Choroid plexus epithelial cell (primary cell): Measurements from ENCODE around the gene MED13.

Source experiments
- DNase-seq: peaks from one replicate; pipeline ENCODE4 v3.0.0-alpha.2; 2010; ENCODE audit warnings: low read depth
- H3K4me3 ChIP-seq: 2 replicates; pipeline ENCODE4 v1.5.1; 2011; ENCODE audit warnings: low read depth, mild to moderate bottlenecking, control low read depth, low read length, moderate library complexity
- TF ChIP-seq, protein P1 (sequence below): conservative IDR thresholded peaks from 2 replicates; pipeline ENCODE4 v1.5.1; 2011; ENCODE audit warnings: low read depth, mild to moderate bottlenecking, control low read depth, inconsistent platforms, low read length, moderate library complexity

Gene MED13, protein sequence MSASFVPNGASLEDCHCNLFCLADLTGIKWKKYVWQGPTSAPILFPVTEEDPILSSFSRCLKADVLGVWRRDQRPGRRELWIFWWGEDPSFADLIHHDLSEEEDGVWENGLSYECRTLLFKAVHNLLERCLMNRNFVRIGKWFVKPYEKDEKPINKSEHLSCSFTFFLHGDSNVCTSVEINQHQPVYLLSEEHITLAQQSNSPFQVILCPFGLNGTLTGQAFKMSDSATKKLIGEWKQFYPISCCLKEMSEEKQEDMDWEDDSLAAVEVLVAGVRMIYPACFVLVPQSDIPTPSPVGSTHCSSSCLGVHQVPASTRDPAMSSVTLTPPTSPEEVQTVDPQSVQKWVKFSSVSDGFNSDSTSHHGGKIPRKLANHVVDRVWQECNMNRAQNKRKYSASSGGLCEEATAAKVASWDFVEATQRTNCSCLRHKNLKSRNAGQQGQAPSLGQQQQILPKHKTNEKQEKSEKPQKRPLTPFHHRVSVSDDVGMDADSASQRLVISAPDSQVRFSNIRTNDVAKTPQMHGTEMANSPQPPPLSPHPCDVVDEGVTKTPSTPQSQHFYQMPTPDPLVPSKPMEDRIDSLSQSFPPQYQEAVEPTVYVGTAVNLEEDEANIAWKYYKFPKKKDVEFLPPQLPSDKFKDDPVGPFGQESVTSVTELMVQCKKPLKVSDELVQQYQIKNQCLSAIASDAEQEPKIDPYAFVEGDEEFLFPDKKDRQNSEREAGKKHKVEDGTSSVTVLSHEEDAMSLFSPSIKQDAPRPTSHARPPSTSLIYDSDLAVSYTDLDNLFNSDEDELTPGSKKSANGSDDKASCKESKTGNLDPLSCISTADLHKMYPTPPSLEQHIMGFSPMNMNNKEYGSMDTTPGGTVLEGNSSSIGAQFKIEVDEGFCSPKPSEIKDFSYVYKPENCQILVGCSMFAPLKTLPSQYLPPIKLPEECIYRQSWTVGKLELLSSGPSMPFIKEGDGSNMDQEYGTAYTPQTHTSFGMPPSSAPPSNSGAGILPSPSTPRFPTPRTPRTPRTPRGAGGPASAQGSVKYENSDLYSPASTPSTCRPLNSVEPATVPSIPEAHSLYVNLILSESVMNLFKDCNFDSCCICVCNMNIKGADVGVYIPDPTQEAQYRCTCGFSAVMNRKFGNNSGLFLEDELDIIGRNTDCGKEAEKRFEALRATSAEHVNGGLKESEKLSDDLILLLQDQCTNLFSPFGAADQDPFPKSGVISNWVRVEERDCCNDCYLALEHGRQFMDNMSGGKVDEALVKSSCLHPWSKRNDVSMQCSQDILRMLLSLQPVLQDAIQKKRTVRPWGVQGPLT (N-terminal part only)

DNA sequence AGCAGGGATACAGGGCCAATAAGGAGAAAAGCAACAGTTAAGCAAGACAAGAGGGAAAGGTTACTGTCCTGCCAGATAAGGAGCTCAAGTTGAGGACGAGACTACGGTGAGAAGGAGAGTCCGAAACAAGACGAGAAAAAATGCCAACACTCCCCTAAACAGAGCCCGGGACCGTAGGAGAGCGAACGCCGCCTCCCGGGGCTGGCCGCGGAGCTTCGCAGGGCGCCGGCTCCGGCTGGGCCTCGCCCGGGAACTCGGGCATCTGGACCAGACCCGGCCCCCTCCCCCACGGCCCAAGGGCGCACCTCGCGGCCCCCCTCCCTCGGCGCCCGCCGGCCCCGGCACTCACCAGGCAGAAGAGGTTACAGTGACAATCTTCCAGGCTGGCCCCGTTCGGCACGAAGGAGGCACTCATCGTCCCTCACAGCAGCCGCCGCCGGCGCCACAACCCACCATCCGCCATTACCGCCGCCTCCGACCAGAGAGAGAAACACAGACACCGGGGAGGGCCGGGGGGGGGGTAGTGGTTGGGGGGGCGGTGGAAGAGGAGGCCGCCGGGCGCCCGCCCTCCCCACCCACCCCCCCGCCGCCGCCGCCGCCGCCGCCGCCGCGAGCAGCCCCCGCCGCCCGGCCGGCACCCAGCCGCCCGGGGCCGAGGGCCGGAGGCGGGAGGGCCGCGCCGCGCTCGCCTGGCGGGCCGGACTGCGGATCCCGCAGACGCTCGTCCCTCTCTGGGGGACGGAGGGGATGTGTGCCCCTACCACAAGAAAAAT lies at the start of gene MED13:
TSS of gene MED13 (minus strand) at position 488 of the 773 bp plus-strand sequence. CDS start at position 415, 73 bp downstream.
- TF ChIP-seq, protein P1, sequence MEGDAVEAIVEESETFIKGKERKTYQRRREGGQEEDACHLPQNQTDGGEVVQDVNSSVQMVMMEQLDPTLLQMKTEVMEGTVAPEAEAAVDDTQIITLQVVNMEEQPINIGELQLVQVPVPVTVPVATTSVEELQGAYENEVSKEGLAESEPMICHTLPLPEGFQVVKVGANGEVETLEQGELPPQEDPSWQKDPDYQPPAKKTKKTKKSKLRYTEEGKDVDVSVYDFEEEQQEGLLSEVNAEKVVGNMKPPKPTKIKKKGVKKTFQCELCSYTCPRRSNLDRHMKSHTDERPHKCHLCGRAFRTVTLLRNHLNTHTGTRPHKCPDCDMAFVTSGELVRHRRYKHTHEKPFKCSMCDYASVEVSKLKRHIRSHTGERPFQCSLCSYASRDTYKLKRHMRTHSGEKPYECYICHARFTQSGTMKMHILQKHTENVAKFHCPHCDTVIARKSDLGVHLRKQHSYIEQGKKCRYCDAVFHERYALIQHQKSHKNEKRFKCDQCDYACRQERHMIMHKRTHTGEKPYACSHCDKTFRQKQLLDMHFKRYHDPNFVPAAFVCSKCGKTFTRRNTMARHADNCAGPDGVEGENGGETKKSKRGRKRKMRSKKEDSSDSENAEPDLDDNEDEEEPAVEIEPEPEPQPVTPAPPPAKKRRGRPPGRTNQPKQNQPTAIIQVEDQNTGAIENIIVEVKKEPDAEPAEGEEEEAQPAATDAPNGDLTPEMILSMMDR: no peak
- peak; percentile 42 for DNase-seq
- H3K4me3 ChIP-seq: peak within 1 kb of the TSS; percentile 99

DNA sequence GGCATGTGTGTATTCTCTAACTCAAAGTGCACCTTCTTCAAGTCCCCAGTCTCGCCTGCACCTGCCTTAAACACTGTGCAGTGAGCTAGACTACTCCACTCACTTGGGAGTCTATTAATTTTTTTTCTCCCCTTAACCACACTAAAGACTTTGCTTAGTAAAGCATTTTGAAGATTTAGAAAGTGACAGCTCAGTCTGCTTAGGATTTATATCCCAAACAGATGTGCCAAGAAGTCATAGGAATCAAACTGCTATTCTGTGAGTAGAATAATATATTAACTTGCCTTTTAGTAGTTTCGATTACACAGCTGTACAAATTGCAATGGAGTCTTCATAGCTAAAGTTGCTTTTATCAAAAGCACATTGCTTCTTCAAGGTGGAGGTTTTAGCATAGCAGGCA lies 47.2 kb upstream of the MED13 start:
- H3K4me3 ChIP-seq: no peak overlapping the region
- DNase-seq: no peak
- TF ChIP-seq, protein P1: no peak

DNA sequence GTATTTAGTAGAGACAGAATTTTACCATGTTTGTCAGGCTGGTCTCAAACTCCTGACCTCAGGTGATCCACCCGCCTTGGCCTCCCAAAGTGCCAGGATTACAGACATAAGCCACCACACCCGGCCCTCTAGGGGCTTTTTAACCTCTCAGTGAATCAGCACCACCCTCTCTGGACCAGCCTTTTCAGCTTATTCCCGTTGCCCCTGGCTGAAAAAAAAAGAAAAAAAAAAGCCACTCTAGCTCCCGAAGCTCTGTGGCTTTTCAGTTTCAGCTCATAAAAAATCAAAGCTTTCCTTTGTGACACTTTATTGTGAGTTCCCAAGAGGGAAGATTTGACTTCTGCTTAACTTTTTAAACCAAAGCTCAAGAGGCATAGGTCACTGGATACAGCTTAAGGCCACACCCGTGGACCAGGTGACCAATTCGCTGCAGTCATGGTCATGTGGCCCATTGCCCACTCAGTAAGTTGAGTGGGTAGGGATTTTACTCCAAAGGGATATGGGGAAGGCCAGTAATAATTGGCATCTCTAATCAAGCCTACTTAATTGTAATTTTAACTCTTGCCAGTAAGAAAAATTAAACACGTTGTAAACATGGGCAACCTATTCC lies 46.6 kb upstream of the MED13 start:
- H3K4me3 ChIP-seq: no peak overlapping the region
- TF ChIP-seq, protein P1: no peak
- DNase-seq: no peak

DNA sequence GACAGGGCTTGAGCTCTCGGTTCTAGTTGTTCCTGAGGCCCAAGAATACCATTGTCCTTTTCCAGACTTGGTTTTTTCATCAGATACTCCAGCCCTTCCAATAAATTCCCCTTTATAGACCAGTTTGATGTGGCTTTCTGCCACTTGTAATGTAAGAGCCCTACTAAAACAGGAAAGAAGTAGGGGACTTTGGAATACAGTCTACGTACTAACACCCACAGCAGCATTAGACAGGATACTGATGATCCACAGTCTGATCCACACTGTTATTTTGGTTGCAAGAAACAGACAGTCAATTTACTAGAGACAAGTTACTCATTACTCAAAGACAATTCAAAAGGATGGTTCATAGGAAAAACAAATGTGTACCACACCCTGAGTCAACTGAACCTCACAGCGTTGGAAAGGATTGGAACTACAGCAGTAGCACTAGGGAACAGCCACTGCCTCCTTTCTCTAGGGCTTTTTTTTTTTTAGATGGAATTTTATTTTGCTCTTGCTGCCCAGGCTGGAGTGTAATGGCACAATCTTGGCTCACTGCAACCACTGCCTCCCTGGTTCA lies 45.9 kb upstream of the MED13 start:
- H3K4me3 ChIP-seq: no peak overlapping the region
- TF ChIP-seq, protein P1: no peak
- no peak for DNase-seq

DNA sequence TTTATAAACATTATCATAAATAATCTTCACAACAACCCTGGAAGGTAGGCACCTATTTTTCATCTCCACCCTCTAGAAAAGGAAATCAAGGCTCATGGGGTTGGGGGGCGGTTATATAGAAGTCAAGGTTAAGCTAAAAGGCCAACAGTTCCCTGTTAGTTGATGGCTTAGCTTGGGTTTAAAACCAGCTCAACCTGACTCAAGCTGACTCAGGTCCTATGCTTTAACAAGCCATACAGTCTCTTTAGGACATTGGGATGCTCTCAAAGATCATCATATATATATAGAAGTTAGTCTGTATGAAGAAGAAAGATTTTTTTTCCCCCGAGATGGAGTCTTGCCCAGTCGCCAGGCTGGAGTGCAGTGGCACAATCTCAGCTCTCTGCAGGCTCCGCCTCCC lies 44.8 kb upstream of the MED13 start:
- DNase-seq: no peak
- no peak overlapping the region for H3K4me3 ChIP-seq
- TF ChIP-seq, protein P1: no peak
